Endothelial cell of umbilical vein (primary cell): ENCODE measurements around the gene ATN1.

Experiments used
- CTCF ChIP-seq, 2 donors: IDR thresholded peaks; 1 replicate in 1 of 2; 2 replicates in 1 of 2; pipeline ENCODE4 v1.5.1; 2011; ENCODE audit warnings: low read length in 2 of 2, mild to moderate bottlenecking in 2 of 2, moderate library complexity in 2 of 2, control low read depth in 1 of 2, inconsistent platforms in 1 of 2, low read depth in 1 of 2; ENCODE audit not compliant: insufficient read depth in 1 of 2; ENCODE audit errors: extremely low read depth in 1 of 2
- EZH2 ChIP-seq: IDR thresholded peaks from 2 replicates; pipeline ENCODE4 v1.6.1; 2012; ENCODE audit warnings: borderline replicate concordance, low read depth, mild to moderate bottlenecking, moderate library complexity, low read length, inconsistent platforms; ENCODE audit not compliant: severe bottlenecking
- GATA2 ChIP-seq: IDR thresholded peaks from 2 replicates; pipeline ENCODE4 v1.7.0; 2011; ENCODE audit warnings: low read depth, mild to moderate bottlenecking, moderate library complexity, mixed read lengths, low read length; ENCODE audit not compliant: insufficient read length, insufficient read depth
- JUN ChIP-seq: IDR thresholded peaks from 2 replicates; pipeline ENCODE4 v1.6.1; 2011; ENCODE audit warnings: borderline replicate concordance, low read depth; ENCODE audit not compliant: insufficient read length, insufficient read depth
- MAX ChIP-seq: IDR thresholded peaks from 2 replicates; pipeline ENCODE4 v1.6.1; 2011; ENCODE audit not compliant: insufficient read depth, insufficient read length
- MYC ChIP-seq: IDR thresholded peaks from one replicate; pipeline ENCODE4 v1.6.1; 2011; ENCODE audit warnings: mild to moderate bottlenecking, low read depth, low read length
- POLR2A ChIP-seq: IDR thresholded peaks from 2 replicates; pipeline ENCODE4 v1.6.1; 2012; ENCODE audit warnings: low read depth, mild to moderate bottlenecking, control low read depth, low read length
- POLR2AphosphoS5 ChIP-seq: IDR thresholded peaks from 2 replicates; pipeline ENCODE4 v1.6.1; 2012; ENCODE audit warnings: low read depth, mild to moderate bottlenecking, control low read depth, low read length, moderate library complexity; ENCODE audit not compliant: insufficient read depth

- TF ChIP-seq EZH2 (no peak), POLR2A (no peak), MAX (no peak), POLR2AphosphoS5 (no peak), CTCF (IDR thresholded peaks at IDR 0.05; ENCODE audit: extremely low read depth in 1 of 2, insufficient read depth in 1 of 2, low read depth in 1 of 2, low read length in 2 of 2) (no peak), GATA2 (no peak), JUN (no peak), MYC (no peak)
Measured at GRCh38 chr12:6952863-6953441, 25.2 kb downstream of the ATN1 start.
